CD4-positive, alpha-beta T cell treated with Interleukin-6 at 100 ng/mL for 8 hours (primary cell): ENCODE results near the gene ABCA7.

Experiments used
- DNase-seq: peaks from one replicate; pipeline ENCODE4 v3.0.0-alpha.2; 2020; ENCODE audit warnings: mixed read lengths, low spot score

ABCA7 gene, protein sequence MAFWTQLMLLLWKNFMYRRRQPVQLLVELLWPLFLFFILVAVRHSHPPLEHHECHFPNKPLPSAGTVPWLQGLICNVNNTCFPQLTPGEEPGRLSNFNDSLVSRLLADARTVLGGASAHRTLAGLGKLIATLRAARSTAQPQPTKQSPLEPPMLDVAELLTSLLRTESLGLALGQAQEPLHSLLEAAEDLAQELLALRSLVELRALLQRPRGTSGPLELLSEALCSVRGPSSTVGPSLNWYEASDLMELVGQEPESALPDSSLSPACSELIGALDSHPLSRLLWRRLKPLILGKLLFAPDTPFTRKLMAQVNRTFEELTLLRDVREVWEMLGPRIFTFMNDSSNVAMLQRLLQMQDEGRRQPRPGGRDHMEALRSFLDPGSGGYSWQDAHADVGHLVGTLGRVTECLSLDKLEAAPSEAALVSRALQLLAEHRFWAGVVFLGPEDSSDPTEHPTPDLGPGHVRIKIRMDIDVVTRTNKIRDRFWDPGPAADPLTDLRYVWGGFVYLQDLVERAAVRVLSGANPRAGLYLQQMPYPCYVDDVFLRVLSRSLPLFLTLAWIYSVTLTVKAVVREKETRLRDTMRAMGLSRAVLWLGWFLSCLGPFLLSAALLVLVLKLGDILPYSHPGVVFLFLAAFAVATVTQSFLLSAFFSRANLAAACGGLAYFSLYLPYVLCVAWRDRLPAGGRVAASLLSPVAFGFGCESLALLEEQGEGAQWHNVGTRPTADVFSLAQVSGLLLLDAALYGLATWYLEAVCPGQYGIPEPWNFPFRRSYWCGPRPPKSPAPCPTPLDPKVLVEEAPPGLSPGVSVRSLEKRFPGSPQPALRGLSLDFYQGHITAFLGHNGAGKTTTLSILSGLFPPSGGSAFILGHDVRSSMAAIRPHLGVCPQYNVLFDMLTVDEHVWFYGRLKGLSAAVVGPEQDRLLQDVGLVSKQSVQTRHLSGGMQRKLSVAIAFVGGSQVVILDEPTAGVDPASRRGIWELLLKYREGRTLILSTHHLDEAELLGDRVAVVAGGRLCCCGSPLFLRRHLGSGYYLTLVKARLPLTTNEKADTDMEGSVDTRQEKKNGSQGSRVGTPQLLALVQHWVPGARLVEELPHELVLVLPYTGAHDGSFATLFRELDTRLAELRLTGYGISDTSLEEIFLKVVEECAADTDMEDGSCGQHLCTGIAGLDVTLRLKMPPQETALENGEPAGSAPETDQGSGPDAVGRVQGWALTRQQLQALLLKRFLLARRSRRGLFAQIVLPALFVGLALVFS (N-terminal part only)

GRCh38 chr19:1039646-1040475 lies at the start of gene ABCA7:
TSS of gene ABCA7 (plus strand) at chr19:1040107. CDS start at chr19:1041362, 1,255 bp downstream.
- peak; percentile 99 for DNase-seq

- DNase-seq: no peak
Measured at GRCh38 chr19:990119-990571, 49.8 kb upstream of the ABCA7 start.

GRCh38 chr19:990746-991145 lies 49.2 kb upstream of the ABCA7 start:
- no peak for DNase-seq

- no peak for DNase-seq
Measured at GRCh38 chr19:991174-991931, 48.6 kb upstream of the ABCA7 start.

GRCh38 chr19:991932-992669 lies 47.8 kb upstream of the ABCA7 start:
- no peak for DNase-seq

DNA sequence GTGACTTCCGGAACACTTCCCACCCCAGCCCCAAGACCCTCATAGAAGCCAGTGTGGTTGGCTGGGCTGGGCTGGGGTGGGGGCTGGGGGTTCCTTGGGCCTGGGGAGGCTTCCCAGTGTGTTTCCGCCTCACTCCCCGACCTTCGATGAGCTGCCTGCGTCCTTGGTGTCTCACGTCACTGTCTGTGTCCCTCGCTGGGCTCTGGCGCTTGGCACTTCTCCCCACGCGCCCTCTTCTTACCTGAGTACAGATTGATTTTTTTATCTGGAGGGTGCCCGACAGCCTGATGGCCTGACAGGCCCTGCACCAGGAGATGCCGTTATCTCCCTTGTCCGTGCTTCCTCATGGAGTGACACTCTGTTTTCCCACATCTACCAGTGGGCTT lies 47.2 kb upstream of the ABCA7 start:
- no peak for DNase-seq

GRCh38 chr19:993361-993830 lies 46.5 kb upstream of the ABCA7 start:
- no peak for DNase-seq

- DNase-seq: no peak
Measured at GRCh38 chr19:993831-994393, 46.0 kb upstream of the ABCA7 start.

DNA sequence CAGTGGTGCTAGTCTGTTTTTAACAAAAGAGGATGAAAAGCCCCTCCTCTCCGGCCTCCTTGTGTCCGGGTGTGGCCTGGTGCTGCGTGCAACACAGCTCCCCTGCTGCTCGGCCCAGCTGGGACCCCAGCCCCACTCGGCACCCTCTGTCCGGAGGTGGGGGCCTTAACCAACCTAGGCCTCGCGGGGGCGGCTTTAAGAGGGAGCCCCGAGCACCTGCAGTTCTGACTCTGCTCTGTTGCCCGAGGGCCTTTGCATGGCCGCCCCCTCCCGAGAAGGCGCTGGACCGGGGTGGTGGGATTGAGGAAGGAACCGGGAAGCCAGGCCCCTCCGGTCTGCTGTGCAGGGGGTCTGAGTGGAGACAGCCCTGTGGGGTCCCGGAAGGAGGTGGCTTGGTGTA lies 45.4 kb upstream of the ABCA7 start:
- no peak for DNase-seq

GRCh38 chr19:995051-995827 lies 44.7 kb upstream of the ABCA7 start:
- no peak for DNase-seq

GRCh38 chr19:996051-996838 lies 43.7 kb upstream of the ABCA7 start:
- DNase-seq: peak; percentile 60

DNA sequence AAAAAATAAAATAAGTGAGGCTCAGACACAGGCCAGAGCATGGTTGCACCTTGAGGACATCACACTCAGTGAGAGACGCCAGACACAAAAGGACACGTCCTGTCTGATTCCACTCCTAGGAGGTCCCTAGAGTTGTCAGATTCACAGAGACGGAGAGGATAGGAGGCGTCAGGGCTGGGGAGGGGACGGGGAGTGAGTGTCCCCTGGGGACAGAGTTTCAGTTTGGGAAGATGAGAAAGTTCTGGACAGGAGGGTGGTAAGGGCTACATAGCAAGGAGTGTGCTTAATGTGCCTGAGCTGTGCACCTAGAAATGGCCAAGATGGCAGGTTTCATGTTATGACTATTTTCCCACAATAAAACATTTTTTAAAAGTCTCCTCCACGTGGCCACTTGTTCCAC lies 41.8 kb upstream of the ABCA7 start:
- DNase-seq: no peak

- no peak for DNase-seq
Measured at GRCh38 chr19:999379-999719, 40.6 kb upstream of the ABCA7 start.

- DNase-seq: peak; percentile 49
Measured at GRCh38 chr19:1000095-1000494, 39.8 kb upstream of the ABCA7 start, which contains the start of gene GRIN3B. TSS of gene GRIN3B (plus strand) at chr19:1000419. CDS start at chr19:1000438, 19 bp downstream.

- DNase-seq: no peak
Measured at GRCh38 chr19:1000591-1001537, 39.0 kb upstream of the ABCA7 start.

DNA sequence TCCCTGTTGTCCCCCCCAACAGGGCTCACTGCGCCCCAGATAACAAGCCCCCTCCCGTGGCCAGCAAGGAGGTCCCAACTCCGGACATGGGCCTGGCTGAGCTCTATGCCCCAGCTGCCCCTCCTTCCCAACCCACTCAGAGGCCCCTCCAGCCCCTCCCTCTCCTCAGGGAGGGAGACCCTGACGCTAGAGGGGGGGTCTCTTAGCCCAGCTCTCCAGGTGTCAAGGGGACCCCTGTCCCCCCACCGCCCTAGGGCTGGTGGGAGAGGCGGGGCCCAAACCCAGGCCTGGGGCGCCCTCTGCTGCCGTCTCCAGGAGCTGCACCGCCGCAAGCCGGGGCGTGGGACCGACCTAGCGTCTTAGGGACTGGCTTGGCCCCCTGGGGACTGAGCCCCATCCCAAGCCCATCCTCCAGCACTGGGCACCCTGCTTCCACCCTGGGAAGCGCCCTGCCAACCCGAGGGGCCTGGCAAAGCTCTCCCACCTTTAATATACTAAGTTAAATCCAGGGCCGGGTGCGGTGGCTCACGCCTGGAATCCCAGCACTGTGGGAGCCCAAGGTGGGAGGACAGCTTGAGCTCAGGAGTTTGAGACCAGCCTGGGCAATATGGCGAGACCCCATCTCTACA lies 38.3 kb upstream of the ABCA7 start:
- peak; percentile 60 for DNase-seq
